Neuronal stem cell (in vitro differentiated cells): ENCODE results near the gene NR2F6.

ENCODE experiments used
- DNase-seq: peaks from one replicate; pipeline ENCODE4 v3.0.0-alpha.2; 2013; ENCODE audit warnings: low spot score
- H2AFZ ChIP-seq: one replicate; pipeline ENCODE4 v1.6.1; 2013; ENCODE audit warnings: mild to moderate bottlenecking, low read length, inconsistent platforms
- H2AK5ac ChIP-seq: 2 replicates; pipeline ENCODE4 v1.6.1; 2013; ENCODE audit warnings: low read depth, mild to moderate bottlenecking, inconsistent platforms, low read length, moderate library complexity, mixed read lengths
- H2BK120ac ChIP-seq: 2 replicates; pipeline ENCODE4 v1.6.1; 2013; ENCODE audit warnings: low read depth, mild to moderate bottlenecking, inconsistent platforms, low read length, moderate library complexity, mixed read lengths
- H2BK12ac ChIP-seq: one replicate; pipeline ENCODE4 v1.6.1; 2013; ENCODE audit warnings: low read length, inconsistent platforms
- H2BK15ac ChIP-seq: 2 replicates; pipeline ENCODE4 v1.6.1; 2013; ENCODE audit warnings: mild to moderate bottlenecking, low read length, inconsistent platforms, mixed read lengths
- H2BK5ac ChIP-seq: one replicate; pipeline ENCODE4 v1.6.1; 2013; ENCODE audit warnings: inconsistent platforms, mild to moderate bottlenecking, low read length, moderate library complexity
- H3K14ac ChIP-seq: one replicate; pipeline ENCODE4 v1.6.1; 2013; ENCODE audit warnings: low read length, inconsistent platforms
- H3K18ac ChIP-seq: 2 replicates; pipeline ENCODE4 v1.6.1; 2013; ENCODE audit warnings: low read length, inconsistent platforms
- H3K23ac ChIP-seq: 2 replicates; pipeline ENCODE4 v1.6.1; 2013; ENCODE audit warnings: low read depth, mild to moderate bottlenecking, mixed read lengths, low read length, inconsistent platforms; ENCODE audit not compliant: poor library complexity
- H3K27ac ChIP-seq: replicated peaks from 3 replicates; pipeline ENCODE4 v1.5.1; 2013; ENCODE audit warnings: low read length, inconsistent platforms
- H3K27me3 ChIP-seq, 3 experiments: 2 replicates each; pipeline ENCODE4 v1.6.1; 2013; ENCODE audit warnings: low read length in 3 of 3, mild to moderate bottlenecking in 2 of 3, inconsistent platforms in 1 of 3, low read depth in 1 of 3, mixed read lengths in 1 of 3, moderate library complexity in 1 of 3; ENCODE audit not compliant: control insufficient read depth in 3 of 3, insufficient read depth in 3 of 3
- H3K36me3 ChIP-seq, 2 donors: replicated peaks in 1 of 2; 2 replicates each; pipeline ENCODE4 v1.6.1; 2013; ENCODE audit warnings: low read length in 2 of 2; ENCODE audit not compliant: control insufficient read depth in 2 of 2, insufficient read depth in 2 of 2
- H3K4ac ChIP-seq: 2 replicates; pipeline ENCODE4 v1.6.1; 2013; ENCODE audit warnings: inconsistent platforms, mild to moderate bottlenecking, low read length, moderate library complexity
- H3K4me1 ChIP-seq, 2 donors: 1 replicate in 1 of 2; 2 replicates in 1 of 2; pipeline ENCODE4 v1.6.1; 2013; ENCODE audit warnings: low read length in 2 of 2, low read depth in 1 of 2; ENCODE audit not compliant: control insufficient read depth in 2 of 2, insufficient read depth in 1 of 2
- H3K4me2 ChIP-seq: one replicate; pipeline ENCODE4 v1.6.1; 2013; ENCODE audit warnings: mild to moderate bottlenecking, low read length, inconsistent platforms; ENCODE audit not compliant: insufficient read depth, poor library complexity, severe bottlenecking
- H3K4me3 ChIP-seq, 2 donors: 2 replicates each; pipeline ENCODE4 v1.5.1; 2013; ENCODE audit warnings: low read length in 2 of 2, mild to moderate bottlenecking in 2 of 2, inconsistent platforms in 1 of 2, moderate library complexity in 1 of 2
- H3K79me1 ChIP-seq: one replicate; pipeline ENCODE4 v1.6.1; 2013; ENCODE audit warnings: low read depth, mild to moderate bottlenecking, inconsistent platforms, low read length, moderate library complexity
- H3K9ac ChIP-seq: one replicate; pipeline ENCODE4 v1.6.1; 2013; ENCODE audit warnings: mild to moderate bottlenecking, low read depth, low read length, inconsistent platforms; ENCODE audit not compliant: poor library complexity
- H3K9me3 ChIP-seq, 2 donors: replicated peaks in 1 of 2; 2 replicates each; pipeline versions ENCODE3 to v1.6.1; 2013; ENCODE audit warnings: low read length in 2 of 2, mild to moderate bottlenecking in 2 of 2, inconsistent platforms in 1 of 2, low read depth in 1 of 2, mixed read lengths in 1 of 2, moderate library complexity in 1 of 2; ENCODE audit not compliant: control insufficient read depth in 2 of 2, insufficient read depth in 1 of 2
- H4K8ac ChIP-seq: one replicate; pipeline ENCODE4 v1.6.1; 2013; ENCODE audit warnings: low read depth, mild to moderate bottlenecking, inconsistent platforms, low read length, moderate library complexity
- H4K91ac ChIP-seq: one replicate; pipeline ENCODE4 v1.6.1; 2013; ENCODE audit warnings: low read length, low read depth, mild to moderate bottlenecking, inconsistent platforms; ENCODE audit not compliant: poor library complexity
- WGBS, 2 donors: extraction: QIAGEN DNeasy Blood & Tissue Kit; methylation state at CpG; one replicate each; pipeline ENCODE4 v1.1.7; 2013; ENCODE audit warnings: missing lambda C conversion rate in 2 of 2, mixed read lengths in 1 of 2; ENCODE audit not compliant: insufficient read length in 2 of 2, insufficient replicate concordance in 1 of 2; ENCODE audit errors: extremely low coverage in 2 of 2; 5-methylcytosine and 5-hydroxymethylcytosine counted together

Gene NR2F6

DNA sequence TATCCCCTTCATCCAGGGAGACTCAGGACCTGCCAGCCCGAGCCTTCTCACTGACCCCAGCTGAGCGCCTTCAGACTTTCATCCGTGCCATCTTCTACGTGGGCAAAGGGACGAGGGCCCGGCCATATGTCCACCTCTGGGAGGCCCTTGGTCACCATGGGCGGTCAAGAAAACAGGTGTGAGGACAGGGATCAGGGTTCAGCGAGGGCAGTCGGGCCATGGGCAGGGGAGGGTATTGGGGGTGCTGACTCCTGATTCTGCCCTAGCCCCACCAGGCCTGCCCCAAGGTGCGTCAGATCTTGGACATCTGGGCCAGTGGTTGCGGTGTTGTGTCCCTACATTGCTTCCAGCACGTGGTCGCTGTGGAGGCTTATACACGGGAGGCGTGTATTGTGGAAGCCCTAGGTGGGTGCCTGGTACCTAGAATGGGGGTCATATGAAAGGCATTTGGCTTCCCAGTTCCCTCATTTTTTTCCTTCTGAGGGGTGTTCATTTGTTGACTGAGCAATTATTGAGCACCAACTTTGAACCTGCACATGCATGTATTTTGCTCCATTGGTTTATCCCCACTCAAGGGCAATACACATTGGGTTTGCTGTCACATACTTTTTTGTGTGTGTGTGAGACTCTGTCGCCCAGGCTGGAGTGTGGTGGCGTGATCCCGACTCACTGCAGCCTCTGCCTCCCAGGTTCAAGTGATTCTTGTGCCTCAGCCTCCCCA is 39.9 kb upstream of the NR2F6 start:
- DNase-seq, result no peak
- Histone ChIP-seq H2AFZ (no peak overlapping the region), H2AK5ac (no peak overlapping the region), H3K9me3 (peaks cover 4 to 5% of the 10 kb centered on the region in 2 donors), H4K91ac (no peak overlapping the region), H3K4me2 (no peak overlapping the region), H2BK120ac (no peak overlapping the region), H3K4me3 (peak overlapping the region in 1 of 2 donors; percentile 48), H3K4me1 (peaks cover 0 to 5% of the 10 kb centered on the region in 2 donors), H2BK12ac (no peak overlapping the region), H3K79me1 (no peaks in the 10 kb centered on the region), H3K9ac (no peak overlapping the region), H3K14ac (no peak overlapping the region), H3K27ac (no peak overlapping the region), H3K18ac (no peak overlapping the region), H3K23ac (no peak overlapping the region), H4K8ac (no peak overlapping the region), H3K27me3 (peaks cover 0 to 14% (median 2%) of the 10 kb centered on the region in 3 experiments), H2BK15ac (no peak overlapping the region), H2BK5ac (no peak overlapping the region), H3K4ac (no peak overlapping the region), H3K36me3 (peaks cover 0 to 5% of the 10 kb centered on the region in 2 donors)
- WGBS, 2 donors, result no CpG with 5 or more reads among the region's 18 CpGs

DNA sequence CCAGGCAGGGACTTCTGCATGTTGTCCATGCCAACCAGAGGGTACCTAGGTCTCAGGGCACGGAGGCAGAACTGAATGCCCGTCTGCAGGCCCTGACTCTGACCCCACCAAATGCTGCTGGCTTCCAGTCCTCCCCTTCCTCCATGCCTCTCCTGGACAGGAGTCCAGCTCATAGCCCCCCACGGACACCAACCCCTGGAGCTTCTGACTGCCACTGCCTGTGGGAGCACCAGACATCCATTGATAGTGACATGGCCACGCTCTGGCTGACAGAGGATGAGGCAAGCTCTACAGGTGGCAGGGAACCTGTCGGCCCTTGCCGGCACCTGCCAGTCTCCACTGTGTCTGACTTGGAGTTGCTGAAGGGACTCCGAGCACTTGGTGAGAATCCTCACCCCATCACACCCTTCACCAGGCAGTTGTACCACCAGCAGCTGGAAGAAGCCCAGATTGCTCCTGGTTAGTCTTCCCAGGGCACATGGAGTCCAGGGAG is 37.8 kb upstream of the NR2F6 start:
- Histone ChIP-seq H3K4me3 (no peak overlapping the region), H3K27ac (no peak overlapping the region), H4K8ac (no peak overlapping the region), H3K4me2 (no peak overlapping the region), H3K9ac (no peak overlapping the region), H3K14ac (no peak overlapping the region), H3K79me1 (no peaks in the 10 kb centered on the region), H2BK120ac (no peak overlapping the region), H3K4me1 (peaks cover 0 to 3% of the 10 kb centered on the region in 2 donors), H2AFZ (no peak overlapping the region), H3K23ac (no peak overlapping the region), H4K91ac (no peak overlapping the region), H3K9me3 (peaks cover 4 to 5% of the 10 kb centered on the region in 2 donors), H2BK12ac (no peak overlapping the region), H3K36me3 (peaks cover 4 to 19% of the 10 kb centered on the region in 2 donors), H2BK15ac (peak overlapping the region; percentile 8), H2AK5ac (peak overlapping the region; percentile 65), H2BK5ac (no peak overlapping the region), H3K4ac (no peak overlapping the region), H3K18ac (no peak overlapping the region), H3K27me3 (peaks cover 0 to 14% (median 2%) of the 10 kb centered on the region in 3 experiments)
- no CpG with 5 or more reads among the region's 7 CpGs for WGBS, 2 donors
- no peak for DNase-seq

DNA sequence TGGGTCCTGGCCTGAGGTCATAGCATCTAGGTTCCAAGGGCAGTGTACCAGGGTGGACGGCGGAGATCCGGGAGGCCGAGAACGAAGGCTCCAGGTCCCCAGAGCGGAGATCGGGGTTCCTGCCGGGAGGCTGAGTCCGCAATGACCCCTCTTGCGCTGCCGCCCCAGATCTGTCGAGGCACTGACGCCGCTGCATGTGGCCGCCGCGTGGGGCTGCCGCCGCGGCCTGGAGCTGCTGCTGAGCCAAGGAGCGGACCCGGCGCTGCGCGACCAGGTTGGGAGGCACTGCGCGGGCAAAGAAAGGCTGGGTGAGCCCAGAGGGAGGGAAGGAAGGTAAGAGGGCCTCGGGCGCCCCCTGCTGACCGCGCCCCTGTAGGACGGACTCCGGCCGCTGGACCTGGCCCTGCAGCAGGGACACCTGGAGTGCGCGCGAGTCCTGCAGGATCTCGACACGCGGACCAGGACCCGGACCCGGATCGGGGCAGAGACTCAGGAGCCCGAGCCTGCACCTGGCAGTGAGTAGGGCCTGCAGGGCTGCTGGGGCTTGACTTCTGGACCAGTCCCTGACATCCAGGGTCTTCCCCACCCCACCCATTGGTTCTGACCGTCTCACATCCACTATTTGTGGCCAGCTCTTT is 36.9 kb upstream of the NR2F6 start:
- peak overlapping the region; percentile 60 for H3K23ac ChIP-seq
- H2BK12ac ChIP-seq, result no peak overlapping the region
- peak overlapping the region; percentile 25 for H3K4me2 ChIP-seq
- peak overlapping the region; percentile 58 for H2BK15ac ChIP-seq
- peak overlapping the region; percentile 63 for H3K9ac ChIP-seq
- peak overlapping the region; percentile 38 for H3K14ac ChIP-seq
- peak overlapping the region; percentile 94 for H2AFZ ChIP-seq
- H3K79me1 ChIP-seq, result no peaks in the 10 kb centered on the region
- H3K4ac ChIP-seq, result no peak overlapping the region
- peaks cover 0 to 3% of the 10 kb centered on the region in 2 donors for H3K4me1 ChIP-seq
- H3K36me3 ChIP-seq, result peaks cover 5 to 24% of the 10 kb centered on the region in 2 donors
- H2BK120ac ChIP-seq, result peak overlapping the region; percentile 87
- H3K27ac ChIP-seq, result no peak overlapping the region
- H2BK5ac ChIP-seq, result peak overlapping the region; percentile 11
- peak; percentile 81 for DNase-seq
- H3K9me3 ChIP-seq, result peaks cover 4 to 5% of the 10 kb centered on the region in 2 donors
- peak overlapping the region; percentile 50 to 51 for H3K4me3 ChIP-seq
- no peak overlapping the region for H4K8ac ChIP-seq
- peak overlapping the region; percentile 95 for H3K18ac ChIP-seq
- H4K91ac ChIP-seq, result no peak overlapping the region
- no CpG with 5 or more reads among the region's 45 CpGs for WGBS, 2 donors
- H3K27me3 ChIP-seq, result peaks cover 0 to 14% (median 2%) of the 10 kb centered on the region in 3 experiments
- H2AK5ac ChIP-seq, result peak overlapping the region; percentile 63
